BLaER1 treated with 17β-estradiol and CSF1 and Interleukin-3, amounts not matched to agents 10 nM and 100 nM (cell line): ENCODE data around the gene TM4SF20.

Experiments
- H3K27ac ChIP-seq, 11 experiments: shearing (Covaris generic); formaldehyde crosslinking; 2 replicates each; pipeline ENCODE4 v1.8.1; 2022
- H3K27me3 ChIP-seq, 11 experiments: shearing (Covaris generic); formaldehyde crosslinking; 2 replicates each; pipeline ENCODE4 v1.8.1; 2022
- H3K36me3 ChIP-seq, 11 experiments: shearing (Covaris generic); formaldehyde crosslinking; 2 replicates each; pipeline ENCODE4 v1.8.1; 2022
- H3K4me1 ChIP-seq, 10 experiments: shearing (Covaris generic); formaldehyde crosslinking; 2 replicates each; pipeline ENCODE4 v1.8.1; 2022
- H3K4me2 ChIP-seq, 11 experiments: shearing (Covaris generic); formaldehyde crosslinking; 2 replicates each; pipeline ENCODE4 v1.8.1; 2022
- H3K4me3 ChIP-seq, 10 experiments: shearing (Covaris generic); formaldehyde crosslinking; 2 replicates each; pipeline ENCODE4 v1.8.1; 2022
- H3K9ac ChIP-seq, 11 experiments: shearing (Covaris generic); formaldehyde crosslinking; 2 replicates each; pipeline ENCODE4 v1.8.1; 2022
- H3K9me3 ChIP-seq, 11 experiments: shearing (Covaris generic); formaldehyde crosslinking; replicated peaks in 1 of 11; 2 replicates each; pipeline ENCODE4 v1.8.1; 2022
- H4K20me1 ChIP-seq, 11 experiments: shearing (Covaris generic); formaldehyde crosslinking; 2 replicates each; pipeline ENCODE4 v1.8.1; 2022
- Cebpa-rat ChIP-seq, 11 experiments: shearing (Covaris generic); IDR thresholded peaks; 2 replicates each; pipeline ENCODE4 v1.8.1; 2022

The TM4SF20 gene

DNA sequence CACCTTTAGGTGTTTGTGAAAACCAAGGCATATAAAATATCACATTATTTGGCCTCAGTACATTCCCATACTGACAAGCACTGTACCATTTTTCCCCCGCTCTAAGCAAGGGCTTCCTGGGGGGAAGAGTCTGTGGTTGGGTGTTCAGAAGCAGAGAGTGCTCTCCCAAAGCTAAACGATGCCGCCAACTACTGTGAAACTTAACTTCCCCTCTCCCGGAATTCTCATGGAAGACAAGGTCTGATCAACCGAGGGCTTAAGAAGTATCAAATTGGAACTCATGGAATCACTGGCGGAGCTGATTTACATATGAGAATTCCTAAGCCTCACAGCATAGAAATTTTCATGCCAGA, 54.5 kb downstream of the TM4SF20 start:
- Histone ChIP-seq H3K27ac (peak overlapping the region; percentile 88 to 96 (median 94)), H3K4me2 (peak overlapping the region; percentile 65 to 93 (median 87)), H3K4me3 (peak overlapping the region; percentile 83 to 99 (median 90)), H3K9ac (peak overlapping the region; percentile 86 to 98 (median 95)), H3K27me3 (no peaks in the 10 kb centered on the region), H3K9me3 (peaks cover 12 to 36% (median 26%) of the 10 kb centered on the region in 11 experiments; a peak in 21 of 22 replicates), H3K4me1 (peaks cover 22 to 43% (median 35%) of the 10 kb centered on the region in 10 experiments), H3K36me3 (peaks cover 6 to 25% (median 13%) of the 10 kb centered on the region in 11 experiments; a peak in 19 of 22 replicates), H4K20me1 (peaks cover 0 to 22% (median 9%) of the 10 kb centered on the region in 11 experiments; a peak in 9 of 22 replicates)
- no peak for TF ChIP-seq Cebpa-rat (IDR thresholded peaks at IDR 0.05)

DNA sequence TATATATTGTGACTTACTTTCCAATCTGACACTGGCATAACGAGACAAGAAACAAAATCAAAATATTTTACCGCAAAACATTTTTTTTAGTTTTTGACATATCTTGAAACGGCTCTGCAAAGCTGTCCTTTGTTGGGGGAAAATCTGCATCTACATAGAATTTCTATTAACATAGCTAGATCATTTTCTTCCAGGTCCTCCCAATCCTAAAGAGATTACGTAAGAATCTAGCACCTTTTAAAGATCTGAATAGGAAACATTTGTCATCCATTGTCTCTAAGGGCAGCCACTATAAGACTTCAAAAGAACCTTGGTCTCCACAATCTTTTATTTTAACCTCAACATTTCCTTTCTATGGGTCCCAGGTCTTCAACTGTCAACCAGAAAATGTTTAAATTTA, 55.3 kb downstream of the TM4SF20 start:
- Histone ChIP-seq H3K9ac (no peak overlapping the region), H3K4me3 (peak overlapping the region in 8 of 10 experiments; percentile 83 to 99 (median 92); a peak in 10 of 20 replicates), H3K9me3 (peaks cover 12 to 36% (median 26%) of the 10 kb centered on the region in 11 experiments; a peak in 21 of 22 replicates), H3K4me2 (peak overlapping the region; percentile 65 to 93 (median 87)), H3K4me1 (peaks cover 22 to 38% (median 33%) of the 10 kb centered on the region in 10 experiments), H4K20me1 (peaks cover 0 to 20% (median 9%) of the 10 kb centered on the region in 11 experiments; a peak in 9 of 22 replicates), H3K36me3 (peaks cover 0 to 17% (median 5%) of the 10 kb centered on the region in 11 experiments; a peak in 14 of 22 replicates), H3K27ac (no peak overlapping the region), H3K27me3 (no peaks in the 10 kb centered on the region)
- peak in 1 of 11 experiments; percentile 9; a peak in 1 of 22 replicates for TF ChIP-seq Cebpa-rat (IDR thresholded peaks at IDR 0.05)

DNA sequence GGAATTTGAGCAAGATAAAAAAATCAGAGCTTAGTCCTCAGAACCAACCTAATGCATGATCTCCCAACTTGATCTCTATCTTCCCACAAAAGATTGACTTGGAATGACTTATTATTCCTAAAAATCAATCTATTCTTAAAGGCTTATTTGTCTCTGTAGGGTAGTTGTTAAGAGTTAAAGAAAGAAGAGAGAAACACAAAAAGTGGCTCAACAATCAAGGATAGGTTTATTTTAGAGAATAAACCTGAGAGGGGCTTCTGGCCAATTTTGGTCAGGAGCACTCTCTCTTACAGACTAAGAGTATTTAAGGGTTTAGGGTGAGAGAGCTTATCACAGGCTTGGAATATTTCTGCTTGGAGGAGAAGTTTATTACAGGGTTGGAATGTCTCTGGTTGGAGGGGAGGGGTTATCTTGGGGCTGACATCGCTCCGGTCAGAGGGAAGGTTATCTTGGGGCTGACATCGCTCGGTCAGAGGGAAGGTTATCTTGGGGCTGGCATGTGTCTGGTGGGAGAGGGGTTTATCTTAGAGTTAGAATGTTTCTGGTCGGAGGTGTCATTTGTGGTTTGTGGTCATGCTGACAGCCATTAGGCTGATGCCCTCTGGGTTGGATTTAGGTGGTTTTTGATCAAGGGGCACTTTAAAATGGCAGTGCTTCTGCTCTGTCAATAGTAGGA, 56.4 kb downstream of the TM4SF20 start:
- peaks cover 0 to 12% (median 0%) of the 10 kb centered on the region in 11 experiments; a peak in 3 of 22 replicates for H3K36me3 ChIP-seq
- TF ChIP-seq Cebpa-rat (IDR thresholded peaks at IDR 0.05) = no peak
- peaks cover 19 to 28% (median 23%) of the 10 kb centered on the region in 10 experiments for H3K4me1 ChIP-seq
- no peak overlapping the region for H3K27ac ChIP-seq
- H3K4me3 ChIP-seq = no peak overlapping the region
- peaks cover 17 to 41% (median 30%) of the 10 kb centered on the region in 11 experiments for H3K9me3 ChIP-seq
- peaks cover 0 to 10% (median under 1%) of the 10 kb centered on the region in 11 experiments; a peak in 5 of 22 replicates for H4K20me1 ChIP-seq
- H3K9ac ChIP-seq = no peak overlapping the region
- no peak overlapping the region for H3K4me2 ChIP-seq
- no peaks in the 10 kb centered on the region for H3K27me3 ChIP-seq

DNA sequence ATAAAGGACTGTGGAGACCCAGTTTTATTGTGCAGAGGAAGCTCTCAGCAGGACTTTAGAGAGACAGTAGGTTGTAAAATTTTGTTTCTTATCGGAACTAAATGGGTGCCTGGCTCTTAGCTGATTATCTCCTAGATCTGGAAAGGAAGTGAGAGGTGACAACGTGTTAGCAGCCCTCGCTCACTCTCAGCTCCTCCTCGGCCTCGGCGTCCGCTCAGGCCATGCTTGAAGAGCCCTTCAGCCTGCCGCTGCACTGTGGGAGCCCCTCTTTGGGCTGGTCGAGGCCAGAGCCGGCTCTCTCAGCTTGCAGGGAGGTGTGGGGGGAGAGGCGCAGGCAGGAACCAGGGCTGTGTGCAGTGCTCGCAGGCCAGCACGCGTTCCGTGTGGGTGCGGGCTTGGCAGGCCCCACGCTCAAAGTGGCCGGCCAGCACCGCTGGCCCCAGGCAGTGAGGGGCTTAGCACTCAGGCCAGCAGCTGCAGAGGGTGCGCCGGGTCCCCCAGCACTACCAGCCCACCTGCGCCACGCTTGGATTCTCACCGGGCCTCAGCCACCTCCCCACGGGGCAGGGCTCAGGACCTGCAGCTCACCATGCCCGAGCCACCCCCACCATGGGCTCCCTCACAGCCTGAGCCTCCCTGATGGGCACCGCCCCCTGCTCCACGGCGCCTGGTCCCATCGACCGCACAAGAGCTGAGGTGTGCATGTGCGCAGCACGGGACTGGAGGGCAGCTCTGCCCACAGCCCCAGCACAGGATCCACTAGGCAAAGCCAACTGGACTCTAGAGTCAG, 58.6 kb downstream of the TM4SF20 start:
- Histone ChIP-seq H4K20me1 (no peaks in the 10 kb centered on the region), H3K4me3 (no peak overlapping the region), H3K9ac (no peak overlapping the region), H3K27ac (no peak overlapping the region), H3K27me3 (no peaks in the 10 kb centered on the region), H3K4me1 (peaks cover 7 to 13% (median 9%) of the 10 kb centered on the region in 10 experiments; a peak in 16 of 20 replicates), H3K36me3 (peaks cover 0 to 12% (median 0%) of the 10 kb centered on the region in 11 experiments; a peak in 3 of 22 replicates), H3K9me3 (peaks cover 17 to 42% (median 32%) of the 10 kb centered on the region in 11 experiments), H3K4me2 (no peak overlapping the region)
- TF ChIP-seq Cebpa-rat (IDR thresholded peaks at IDR 0.05) = no peak

DNA sequence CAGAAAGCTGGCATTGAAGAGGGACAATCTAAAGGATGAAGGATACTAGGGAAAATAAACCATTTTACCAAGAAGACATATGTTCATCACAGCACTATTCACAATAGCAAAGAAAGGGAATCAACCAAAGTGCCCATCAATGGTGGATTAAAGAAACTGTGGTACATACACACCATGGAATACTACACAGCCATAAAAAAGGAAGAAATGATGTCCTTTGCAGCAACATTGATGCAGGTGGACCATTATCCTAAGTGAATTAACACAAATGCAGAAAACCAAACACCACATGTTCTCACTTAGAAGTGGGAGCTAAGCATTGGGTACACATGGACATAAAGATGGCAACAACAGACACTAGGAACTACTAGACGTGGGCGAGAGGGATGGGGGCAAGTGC, 61.3 kb downstream of the TM4SF20 start:
- Histone ChIP-seq H3K4me2 (no peak overlapping the region), H3K36me3 (peaks cover 0 to 11% (median 0%) of the 10 kb centered on the region in 11 experiments; a peak in 3 of 22 replicates), H3K9me3 (peaks cover 14 to 35% (median 26%) of the 10 kb centered on the region in 11 experiments), H3K4me3 (no peak overlapping the region), H3K27ac (no peak overlapping the region), H3K4me1 (no peaks in the 10 kb centered on the region), H3K9ac (no peak overlapping the region), H3K27me3 (no peaks in the 10 kb centered on the region), H4K20me1 (no peaks in the 10 kb centered on the region)
- TF ChIP-seq Cebpa-rat (IDR thresholded peaks at IDR 0.05) = no peak

DNA sequence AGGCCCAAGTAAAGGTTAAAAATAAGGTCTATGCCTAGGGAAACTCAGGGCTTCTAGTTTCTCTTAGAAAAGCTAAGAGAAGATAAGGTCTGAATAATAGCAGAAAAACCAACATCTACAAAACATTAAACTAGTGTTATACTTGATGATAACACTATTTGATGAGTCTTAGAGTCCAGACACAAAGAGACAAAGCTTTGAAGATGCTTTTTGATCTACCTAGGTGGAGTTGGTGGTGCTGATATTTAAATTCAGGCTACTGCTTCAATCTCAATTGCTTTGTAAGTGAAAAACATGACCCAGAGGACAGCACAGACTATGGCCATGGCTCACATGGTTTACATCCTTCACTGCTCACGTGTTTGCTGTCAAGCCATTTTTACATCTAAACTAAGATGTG, 65.8 kb downstream of the TM4SF20 start:
- no peaks in the 10 kb centered on the region for H3K27me3 ChIP-seq
- no peak overlapping the region for H3K4me2 ChIP-seq
- no peak overlapping the region for H3K4me3 ChIP-seq
- H3K9ac ChIP-seq = no peak overlapping the region
- no peaks in the 10 kb centered on the region; a peak in 1 of 22 replicates for H3K36me3 ChIP-seq
- peaks cover 0 to 8% (median 5%) of the 10 kb centered on the region in 11 experiments; a peak in 7 of 22 replicates for H3K9me3 ChIP-seq
- no peak overlapping the region for H3K27ac ChIP-seq
- no peaks in the 10 kb centered on the region for H3K4me1 ChIP-seq
- H4K20me1 ChIP-seq = no peaks in the 10 kb centered on the region
- no peak for TF ChIP-seq Cebpa-rat (IDR thresholded peaks at IDR 0.05)

DNA sequence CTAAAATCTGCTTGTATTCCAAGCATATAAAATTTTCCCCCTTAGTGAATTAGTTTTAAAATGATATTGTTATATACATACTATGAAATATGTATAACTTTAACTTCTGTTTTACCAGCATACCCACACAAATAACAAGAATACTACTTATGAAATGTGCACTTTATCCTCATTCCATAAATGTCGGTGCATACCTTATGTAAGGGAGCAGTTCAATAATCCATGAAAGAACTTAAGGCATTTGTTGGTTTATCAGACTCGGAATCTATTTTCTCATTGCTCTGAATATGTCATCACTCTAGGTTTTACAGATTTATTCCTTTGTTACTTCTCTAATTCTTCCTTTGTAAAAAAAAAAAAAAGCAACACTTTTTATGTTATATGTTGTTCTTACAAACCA, 66.5 kb downstream of the TM4SF20 start:
- TF ChIP-seq Cebpa-rat (IDR thresholded peaks at IDR 0.05) = no peak
- Histone ChIP-seq H3K9ac (no peak overlapping the region), H4K20me1 (no peaks in the 10 kb centered on the region), H3K9me3 (peaks cover 0 to 1% (median 0%) of the 10 kb centered on the region in 11 experiments; a peak in 2 of 22 replicates), H3K27ac (no peak overlapping the region), H3K4me3 (no peak overlapping the region), H3K36me3 (no peaks in the 10 kb centered on the region), H3K4me2 (no peak overlapping the region), H3K27me3 (no peaks in the 10 kb centered on the region), H3K4me1 (no peaks in the 10 kb centered on the region)
